Keratinocyte (primary cell): ENCODE data around the gene ITGAE. TPM values are rescaled to one million over a fixed set of nuclear protein-coding genes. Genes with fewer than 3 reads are reported as not detected.

Source experiments
- DNase-seq: peaks from one replicate; pipeline ENCODE4 v3.0.0-alpha.2; 2011; ENCODE audit warnings: low read depth, missing footprints, low spot score
- FAIRE-seq: peaks from 2 replicates; lab custom pipeline; 2011; peaks lifted over from hg19 to GRCh38; lab: Jason Lieb, UNC
- H2AFZ ChIP-seq: 2 replicates; pipeline ENCODE4 v1.6.0; 2012; ENCODE audit warnings: low read length, control low read depth, inconsistent platforms; ENCODE audit not compliant: control insufficient read depth
- H3K27ac ChIP-seq: 2 replicates; pipeline ENCODE4 v1.5.1; 2011; ENCODE audit warnings: low read length; ENCODE audit not compliant: control insufficient read depth, insufficient read depth
- H3K27me3 ChIP-seq: 3 replicates; pipeline ENCODE4 v1.6.0; 2011; ENCODE audit warnings: low read length; ENCODE audit not compliant: control insufficient read depth, insufficient read depth; ENCODE audit errors: extremely low read depth
- H3K36me3 ChIP-seq, 2 experiments: 2 replicates in 1 of 2; 3 replicates in 1 of 2; pipeline ENCODE4 v1.5.1; 2011; ENCODE audit warnings: low read length in 2 of 2, mild to moderate bottlenecking in 1 of 2; ENCODE audit not compliant: control insufficient read depth in 2 of 2, insufficient read depth in 2 of 2; ENCODE audit errors: extremely low read depth in 1 of 2
- H3K4me1 ChIP-seq: 3 replicates; pipeline ENCODE4 v1.5.1; 2011; ENCODE audit warnings: low read length; ENCODE audit not compliant: control insufficient read depth, insufficient read depth; ENCODE audit errors: extremely low read depth
- H3K4me2 ChIP-seq: 3 replicates; pipeline ENCODE4 v1.6.0; 2011; ENCODE audit warnings: low read depth, low read length; ENCODE audit not compliant: control insufficient read depth, insufficient read depth; ENCODE audit errors: extremely low read depth
- H3K4me3 ChIP-seq, 3 experiments: fragments of 200-600 bp in 1 of 3; sonication (generic) in 1 of 3; 2 replicates in 2 of 3; 3 replicates in 1 of 3; pipeline ENCODE4 v1.5.1; 2011 to 2016; ENCODE audit warnings: low read length in 3 of 3, mild to moderate bottlenecking in 3 of 3, control low read depth in 2 of 3, inconsistent platforms in 1 of 3, low read depth in 1 of 3, mixed read lengths in 1 of 3, mixed run types in 1 of 3, moderate library complexity in 1 of 3; ENCODE audit not compliant: control insufficient read depth in 2 of 3, insufficient read depth in 2 of 3; ENCODE audit errors: extremely low read depth in 1 of 3
- H3K79me2 ChIP-seq: 2 replicates; pipeline ENCODE4 v1.6.0; 2012; ENCODE audit warnings: low read length; ENCODE audit not compliant: control insufficient read depth, insufficient read depth
- H3K9ac ChIP-seq: 3 replicates; pipeline ENCODE4 v1.6.0; 2011; ENCODE audit warnings: low read length; ENCODE audit not compliant: control insufficient read depth, insufficient read depth; ENCODE audit errors: extremely low read depth
- H3K9me1 ChIP-seq: 3 replicates; pipeline ENCODE4 v1.6.0; 2011; ENCODE audit warnings: low read length; ENCODE audit not compliant: control insufficient read depth, insufficient read depth; ENCODE audit errors: extremely low read depth
- H3K9me3 ChIP-seq: 2 replicates; pipeline ENCODE4 v1.5.1; 2012; ENCODE audit warnings: low read depth, low read length; ENCODE audit not compliant: control insufficient read depth
- H4K20me1 ChIP-seq: 3 replicates; pipeline ENCODE4 v1.6.0; 2011; ENCODE audit warnings: low read length; ENCODE audit not compliant: control insufficient read depth, insufficient read depth; ENCODE audit errors: extremely low read depth
- EZH2 ChIP-seq: IDR thresholded peaks from one replicate; pipeline ENCODE4 v1.6.1; 2012; ENCODE audit warnings: inconsistent platforms, mild to moderate bottlenecking, low read length, moderate library complexity
- dilution Hi-C: fragments of 300-500 bp; cut with MboI; formaldehyde crosslinking; loops from one replicate; pipeline ENCODE4 v1.7.0; 2020; ENCODE audit warnings: low sequenced_read_pairs; ENCODE audit not compliant: extremely low pct_ligation_motif_present
- polyA plus RNA-seq, 5 experiments: library from polyadenylated mRNA; depleted of rRNA in 3 of 5; stranded (reverse) in 3 of 5; stranded (forward) in 1 of 5; unstranded in 1 of 5; fragments of >200 nt; gene quantifications; 1 replicate in 1 of 5; 2 replicates in 3 of 5; 3 replicates in 1 of 5; pipeline versions ENCODE4 v1.2.1 to v1.2.3, GENCODE V29; 2011 to 2012; ENCODE audit warnings: missing spikeins in 2 of 5, low read depth in 1 of 5, low replicate concordance in 1 of 5
- TF ChIP-seq, protein P1 (sequence below), 3 experiments: IDR thresholded peaks in 1 of 3; conservative IDR thresholded peaks in 1 of 3; optimal IDR thresholded peaks in 1 of 3; 2 replicates in 2 of 3; 3 replicates in 1 of 3; pipeline versions ENCODE3 to v1.5.1; 2011; ENCODE audit warnings: low read length in 3 of 3, mild to moderate bottlenecking in 3 of 3, moderate library complexity in 2 of 3, control low read depth in 1 of 3, inconsistent platforms in 1 of 3; ENCODE audit not compliant: insufficient read depth in 2 of 3; ENCODE audit errors: extremely low read depth in 1 of 3

ITGAE gene
- polyA plus RNA-seq, 1 donor (not counting 4 experiments of a cell fraction or from before 2014, with no cell fraction given), result 66.6 TPM

DNA sequence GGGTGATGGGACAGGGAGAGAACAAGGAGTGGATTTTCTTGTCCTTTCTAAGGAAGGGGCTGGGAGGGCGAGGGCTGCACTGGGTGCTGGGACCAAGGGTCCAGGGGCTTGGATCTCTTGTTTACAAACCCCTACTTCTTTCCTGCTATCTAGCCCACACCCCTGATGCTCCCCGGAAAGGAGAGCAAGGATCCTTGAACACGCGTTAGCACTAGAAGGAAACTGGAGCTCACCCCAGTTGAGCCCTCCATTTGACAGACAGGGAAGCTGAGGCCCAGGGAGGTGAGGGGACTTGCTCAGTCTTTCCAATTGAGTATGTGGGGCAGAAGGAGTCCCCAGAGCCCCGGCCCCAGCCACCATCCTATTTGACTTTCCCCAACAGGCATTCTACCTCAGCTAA, 4.6 kb upstream of the ITGAE start:
- TF ChIP-seq, protein P1, sequence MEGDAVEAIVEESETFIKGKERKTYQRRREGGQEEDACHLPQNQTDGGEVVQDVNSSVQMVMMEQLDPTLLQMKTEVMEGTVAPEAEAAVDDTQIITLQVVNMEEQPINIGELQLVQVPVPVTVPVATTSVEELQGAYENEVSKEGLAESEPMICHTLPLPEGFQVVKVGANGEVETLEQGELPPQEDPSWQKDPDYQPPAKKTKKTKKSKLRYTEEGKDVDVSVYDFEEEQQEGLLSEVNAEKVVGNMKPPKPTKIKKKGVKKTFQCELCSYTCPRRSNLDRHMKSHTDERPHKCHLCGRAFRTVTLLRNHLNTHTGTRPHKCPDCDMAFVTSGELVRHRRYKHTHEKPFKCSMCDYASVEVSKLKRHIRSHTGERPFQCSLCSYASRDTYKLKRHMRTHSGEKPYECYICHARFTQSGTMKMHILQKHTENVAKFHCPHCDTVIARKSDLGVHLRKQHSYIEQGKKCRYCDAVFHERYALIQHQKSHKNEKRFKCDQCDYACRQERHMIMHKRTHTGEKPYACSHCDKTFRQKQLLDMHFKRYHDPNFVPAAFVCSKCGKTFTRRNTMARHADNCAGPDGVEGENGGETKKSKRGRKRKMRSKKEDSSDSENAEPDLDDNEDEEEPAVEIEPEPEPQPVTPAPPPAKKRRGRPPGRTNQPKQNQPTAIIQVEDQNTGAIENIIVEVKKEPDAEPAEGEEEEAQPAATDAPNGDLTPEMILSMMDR (optimal IDR thresholded peaks at IDR 0.05 in 1 of 3, IDR thresholded peaks at IDR 0.05 in 1 of 3, conservative IDR thresholded peaks at IDR 0.05 in 1 of 3; ENCODE audit: extremely low read depth in 1 of 3, insufficient read depth in 2 of 3, low read length in 3 of 3), result no peak
- no peak for TF ChIP-seq EZH2
- no peak overlapping the region for H2AFZ ChIP-seq

DNA sequence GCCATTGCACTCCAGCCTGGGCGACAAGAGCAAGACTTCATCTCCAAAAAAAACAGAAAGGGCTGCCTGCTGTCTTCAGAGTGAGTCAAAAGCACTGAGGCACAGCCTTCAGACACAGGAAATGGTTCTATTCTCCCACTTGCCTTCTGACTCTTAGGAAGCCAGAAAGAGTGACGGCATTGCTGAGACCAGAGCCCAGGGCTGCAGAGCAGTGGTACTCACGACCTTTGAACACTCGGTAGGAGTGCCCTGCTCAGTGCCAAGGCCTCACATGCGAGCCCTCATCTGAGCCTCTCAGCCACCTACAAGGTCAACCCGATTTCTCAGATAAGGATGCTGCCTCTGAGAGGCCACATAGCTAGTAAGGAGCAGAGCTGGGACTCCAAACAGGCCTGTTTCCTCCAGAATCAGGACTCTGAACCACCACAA, 3.5 kb upstream of the ITGAE start:
- Histone ChIP-seq H3K27me3 (no peaks in the 10 kb centered on the region), H3K27ac (no peak overlapping the region), H3K9me3 (no peaks in the 10 kb centered on the region), H3K4me1 (peaks cover 25% of the 10 kb centered on the region), H3K79me2 (no peaks in the 10 kb centered on the region), H4K20me1 (no peaks in the 10 kb centered on the region), H3K9me1 (no peaks in the 10 kb centered on the region), H3K9ac (no peak overlapping the region), H3K4me3 (no peak overlapping the region), H3K36me3 (peaks cover 3 to 11% of the 10 kb centered on the region in 2 experiments), H3K4me2 (no peak overlapping the region), H2AFZ (no peak overlapping the region)
- dilution Hi-C loops, result no loop called here
- FAIRE-seq, result no peak
- TF ChIP-seq, protein P1 (optimal IDR thresholded peaks at IDR 0.05 in 1 of 3, IDR thresholded peaks at IDR 0.05 in 1 of 3, conservative IDR thresholded peaks at IDR 0.05 in 1 of 3; ENCODE audit: extremely low read depth in 1 of 3, insufficient read depth in 2 of 3, low read length in 3 of 3), result no peak
- no peak for TF ChIP-seq EZH2
- DNase-seq, result no peak

More for the DNA sequence above, 4.6 kb upstream of the ITGAE start:
- Histone ChIP-seq H3K9ac (no peak overlapping the region), H3K4me2 (no peak overlapping the region), H3K27me3 (no peaks in the 10 kb centered on the region), H3K36me3 (peaks cover 3 to 13% of the 10 kb centered on the region in 2 experiments), H3K9me1 (no peaks in the 10 kb centered on the region), H3K4me3 (no peak overlapping the region), H3K79me2 (no peaks in the 10 kb centered on the region), H3K9me3 (no peaks in the 10 kb centered on the region), H3K27ac (no peak overlapping the region), H4K20me1 (no peaks in the 10 kb centered on the region), H3K4me1 (peaks cover 31% of the 10 kb centered on the region)
- DNase-seq, result no peak
- no peak for FAIRE-seq
- dilution Hi-C loops, result no loop called here
